AG09309 (cell line): ENCODE data around the gene SLF2.

ENCODE experiments used
- DNase-seq: peaks from one replicate; pipeline ENCODE4 v3.0.0-alpha.2; 2010; ENCODE audit warnings: low read depth
- H3K4me3 ChIP-seq: 2 replicates; pipeline ENCODE4 v1.5.1; 2011; ENCODE audit warnings: mild to moderate bottlenecking, low read depth, low read length, moderate library complexity; ENCODE audit not compliant: control insufficient read depth
- CTCF ChIP-seq: IDR thresholded peaks from 2 replicates; pipeline ENCODE4 v1.5.1; 2011; ENCODE audit warnings: mild to moderate bottlenecking, low read depth, low read length, inconsistent platforms; ENCODE audit not compliant: insufficient read depth, control insufficient read depth; ENCODE audit errors: missing control alignments

SLF2 gene

GRCh38 chr10:100886521-100886920 lies 26.2 kb upstream of the SLF2 start:
- no peak overlapping the region for H3K4me3 ChIP-seq
- DNase-seq: no peak
- no peak for TF ChIP-seq CTCF

GRCh38 chr10:100886963-100887362 lies 25.8 kb upstream of the SLF2 start:
- H3K4me3 ChIP-seq: no peak overlapping the region
- no peak for DNase-seq
- TF ChIP-seq CTCF: no peak

GRCh38 chr10:100887761-100888296 lies 24.9 kb upstream of the SLF2 start:
- H3K4me3 ChIP-seq: no peak overlapping the region
- no peak for TF ChIP-seq CTCF
- DNase-seq: no peak

GRCh38 chr10:100888957-100889356 lies 23.8 kb upstream of the SLF2 start:
- TF ChIP-seq CTCF: no peak
- H3K4me3 ChIP-seq: no peak overlapping the region
- DNase-seq: no peak

GRCh38 chr10:100889546-100889945 lies 23.2 kb upstream of the SLF2 start:
- no peak for DNase-seq
- TF ChIP-seq CTCF: no peak
- H3K4me3 ChIP-seq: no peak overlapping the region

GRCh38 chr10:100890141-100890672 lies 22.6 kb upstream of the SLF2 start:
- TF ChIP-seq CTCF: no peak
- DNase-seq: no peak
- no peak overlapping the region for H3K4me3 ChIP-seq
